ENCODE results near the gene KNDC1. TPM values are rescaled to one million over a fixed set of nuclear protein-coding genes. Genes with fewer than 3 reads are reported as not detected.

The KNDC1 gene
- total and polyA plus RNA-seq, 2 donors (not counting 1 experiment from before 2014, with no cell fraction given) = 0.17 to 0.45 TPM

GRCh38 chr10:133130602-133131001, 29.4 kb upstream of the KNDC1 start:
- DNase-seq = no peak
- Histone ChIP-seq H4K20me1 (ENCODE audit: control insufficient read depth, insufficient read depth, low read length, poor library complexity, severe bottlenecking) (no peaks in the 10 kb centered on the region), H3K4me1 (ENCODE audit: control insufficient read depth in 2 of 2, insufficient read depth in 2 of 2, low read length in 2 of 2) (peaks cover 3 to 7% of the 10 kb centered on the region in 2 donors), H3K4me2 (replicated peaks; ENCODE audit: low read depth, low read length, poor library complexity, severe bottlenecking) (no peak overlapping the region), H2AFZ (ENCODE audit: insufficient read depth, low read depth, low read length, poor library complexity, severe bottlenecking) (no peak overlapping the region), H3K79me2 (ENCODE audit: control insufficient read depth, insufficient read depth, low read length) (no peaks in the 10 kb centered on the region), H3K27me3 (replicated peaks in 1 of 4; ENCODE audit: control extremely low read depth in 1 of 4, control insufficient read depth in 3 of 4, insufficient read depth in 4 of 4, low read length in 3 of 4) (peaks cover 0 to 9% (median 0%) of the 10 kb centered on the region in 4 experiments), H3K9ac (ENCODE audit: low read length) (no peak overlapping the region), H3K4me3 (ENCODE audit: control extremely low read depth in 1 of 5, extremely low read depth in 1 of 5, insufficient read depth in 1 of 5, low read depth in 2 of 5, low read length in 4 of 5) (no peak overlapping the region), H3K36me3 (replicated peaks in 1 of 2; ENCODE audit: control extremely low read depth in 1 of 2, control insufficient read depth in 1 of 2, extremely low read depth in 1 of 2, insufficient read depth in 2 of 2, low read length in 1 of 2) (no peaks in the 10 kb centered on the region), H3K9me3 (ENCODE audit: control extremely low read depth in 1 of 3, control insufficient read depth in 2 of 3, insufficient read depth in 1 of 3, low read length in 2 of 3) (peaks cover 0 to 27% (median 0%) of the 10 kb centered on the region in 3 donors), H3K27ac (ENCODE audit: low read length in 2 of 2) (no peak overlapping the region)
- Mint-ChIP-seq H3K4me1 (peaks cover 18% of the 10 kb centered on the region), H3K4me3 (no peak overlapping the region), H3K27me3 (peaks cover 10% of the 10 kb centered on the region), H3K9me3 (ENCODE audit: insufficient read depth) (no peaks in the 10 kb centered on the region), H3K27ac (no peak overlapping the region)
- ChIA-PET POLR2A (no interaction called here), CTCF (no interaction called here)
- 93% methylated on average over 11 of the region's 11 CpGs for WGBS (ENCODE audit: insufficient coverage)
- intact Hi-C loops (cut with micrococcal nuclease) = no loop called here
- TF ChIP-seq EZH2 (IDR thresholded peaks at IDR 0.05; ENCODE audit: borderline replicate concordance, insufficient read depth, low read depth, low read length, poor library complexity, severe bottlenecking) = no peak
- TF ChIP-seq, protein P1, sequence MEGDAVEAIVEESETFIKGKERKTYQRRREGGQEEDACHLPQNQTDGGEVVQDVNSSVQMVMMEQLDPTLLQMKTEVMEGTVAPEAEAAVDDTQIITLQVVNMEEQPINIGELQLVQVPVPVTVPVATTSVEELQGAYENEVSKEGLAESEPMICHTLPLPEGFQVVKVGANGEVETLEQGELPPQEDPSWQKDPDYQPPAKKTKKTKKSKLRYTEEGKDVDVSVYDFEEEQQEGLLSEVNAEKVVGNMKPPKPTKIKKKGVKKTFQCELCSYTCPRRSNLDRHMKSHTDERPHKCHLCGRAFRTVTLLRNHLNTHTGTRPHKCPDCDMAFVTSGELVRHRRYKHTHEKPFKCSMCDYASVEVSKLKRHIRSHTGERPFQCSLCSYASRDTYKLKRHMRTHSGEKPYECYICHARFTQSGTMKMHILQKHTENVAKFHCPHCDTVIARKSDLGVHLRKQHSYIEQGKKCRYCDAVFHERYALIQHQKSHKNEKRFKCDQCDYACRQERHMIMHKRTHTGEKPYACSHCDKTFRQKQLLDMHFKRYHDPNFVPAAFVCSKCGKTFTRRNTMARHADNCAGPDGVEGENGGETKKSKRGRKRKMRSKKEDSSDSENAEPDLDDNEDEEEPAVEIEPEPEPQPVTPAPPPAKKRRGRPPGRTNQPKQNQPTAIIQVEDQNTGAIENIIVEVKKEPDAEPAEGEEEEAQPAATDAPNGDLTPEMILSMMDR (IDR thresholded peaks at IDR 0.05) = no peak
- ATAC-seq (ENCODE audit: low read depth) = no peak

GRCh38 chr10:133131053-133131452, 29.0 kb upstream of the KNDC1 start:
- peaks cover 18% of the 10 kb centered on the region for H3K4me1 Mint-ChIP-seq
- TF ChIP-seq EZH2 (IDR thresholded peaks at IDR 0.05; ENCODE audit: borderline replicate concordance, insufficient read depth, low read depth, low read length, poor library complexity, severe bottlenecking) = no peak
- TF ChIP-seq, protein P1 (IDR thresholded peaks at IDR 0.05) = no peak
- Histone ChIP-seq H3K4me2 (replicated peaks; ENCODE audit: low read depth, low read length, poor library complexity, severe bottlenecking) (no peak overlapping the region), H4K20me1 (ENCODE audit: control insufficient read depth, insufficient read depth, low read length, poor library complexity, severe bottlenecking) (no peaks in the 10 kb centered on the region), H3K9me3 (ENCODE audit: control extremely low read depth in 1 of 3, control insufficient read depth in 2 of 3, insufficient read depth in 1 of 3, low read length in 2 of 3) (peaks cover 0 to 27% (median 0%) of the 10 kb centered on the region in 3 donors), H3K36me3 (replicated peaks in 1 of 2; ENCODE audit: control extremely low read depth in 1 of 2, control insufficient read depth in 1 of 2, extremely low read depth in 1 of 2, insufficient read depth in 2 of 2, low read length in 1 of 2) (no peaks in the 10 kb centered on the region), H2AFZ (ENCODE audit: insufficient read depth, low read depth, low read length, poor library complexity, severe bottlenecking) (no peak overlapping the region), H3K9ac (ENCODE audit: low read length) (no peak overlapping the region), H3K27ac (ENCODE audit: low read length in 2 of 2) (no peak overlapping the region), H3K4me1 (ENCODE audit: control insufficient read depth in 2 of 2, insufficient read depth in 2 of 2, low read length in 2 of 2) (peaks cover 3 to 7% of the 10 kb centered on the region in 2 donors), H3K27me3 (replicated peaks in 1 of 4; ENCODE audit: control extremely low read depth in 1 of 4, control insufficient read depth in 3 of 4, insufficient read depth in 4 of 4, low read length in 3 of 4) (peaks cover 0 to 7% (median 0%) of the 10 kb centered on the region in 4 experiments), H3K4me3 (ENCODE audit: control extremely low read depth in 1 of 5, extremely low read depth in 1 of 5, insufficient read depth in 1 of 5, low read depth in 2 of 5, low read length in 4 of 5) (no peak overlapping the region), H3K79me2 (ENCODE audit: control insufficient read depth, insufficient read depth, low read length) (no peaks in the 10 kb centered on the region)
- intact Hi-C loops (cut with micrococcal nuclease) = no loop called here
- DNase-seq (no peak), ATAC-seq (ENCODE audit: low read depth) (no peak)
- POLR2A ChIA-PET = no interaction called here
- WGBS (ENCODE audit: insufficient coverage) = 82% methylated on average over 18 of the region's 18 CpGs
- H3K9me3 Mint-ChIP-seq (ENCODE audit: insufficient read depth) = no peaks in the 10 kb centered on the region
- no peak overlapping the region for H3K4me3 Mint-ChIP-seq
- CTCF ChIA-PET = no interaction called here
- no peak overlapping the region for H3K27ac Mint-ChIP-seq
- peaks cover 10% of the 10 kb centered on the region for H3K27me3 Mint-ChIP-seq
